Esophagus (tissue), 2 donors: ENCODE results near the gene GPD1L. TPM values are rescaled to one million over a fixed set of nuclear protein-coding genes. Genes with fewer than 3 reads are reported as not detected.

Source experiments
- H3K27ac ChIP-seq, 2 donors: one replicate each; pipeline ENCODE4 v1.5.1; 2013; ENCODE audit warnings: low read depth in 2 of 2, mild to moderate bottlenecking in 2 of 2, inconsistent platforms in 1 of 2, low read length in 1 of 2, moderate library complexity in 1 of 2
- H3K27me3 ChIP-seq, 2 donors: one replicate each; pipeline ENCODE4 v1.6.1; 2013; ENCODE audit warnings: low read length in 2 of 2, control low read depth in 1 of 2, mild to moderate bottlenecking in 1 of 2; ENCODE audit not compliant: insufficient read depth in 2 of 2, control insufficient read depth in 1 of 2
- H3K36me3 ChIP-seq, 2 donors: one replicate each; pipeline ENCODE4 v1.6.1; 2013; ENCODE audit warnings: low read length in 1 of 2; ENCODE audit not compliant: control insufficient read depth in 2 of 2, insufficient read depth in 2 of 2
- H3K4me1 ChIP-seq, 2 donors: one replicate each; pipeline ENCODE4 v1.6.1; 2013; ENCODE audit warnings: low read length in 1 of 2; ENCODE audit not compliant: control insufficient read depth in 2 of 2, insufficient read depth in 2 of 2
- H3K4me3 ChIP-seq, 2 donors: one replicate each; pipeline ENCODE4 v1.5.1; 2013; ENCODE audit warnings: low read length in 2 of 2, mild to moderate bottlenecking in 2 of 2, low read depth in 1 of 2, moderate library complexity in 1 of 2
- H3K9me3 ChIP-seq, 2 donors: one replicate each; pipeline ENCODE4 v1.6.1; 2013; ENCODE audit warnings: mild to moderate bottlenecking in 2 of 2, low read depth in 1 of 2, low read length in 1 of 2, moderate library complexity in 1 of 2; ENCODE audit not compliant: control insufficient read depth in 2 of 2, insufficient read depth in 1 of 2
- WGBS, 2 donors: extraction: QIAGEN DNeasy Blood & Tissue Kit; methylation state at CpG; one replicate each; pipeline ENCODE4 v1.1.7; 2013; 5-methylcytosine and 5-hydroxymethylcytosine counted together
- polyA plus RNA-seq, 2 donors: library from polyadenylated mRNA; stranded (reverse); fragments of 200-250 nt; gene quantifications; one replicate each; pipeline ENCODE4 v1.2.3, GENCODE V29; 2013
- donor health status: healthy with polysubstance abuse.
- donor health status: Bipolar disorder and iron deficiency.

GPD1L gene
- polyA plus RNA-seq, 2 donors: 21.5 to 22.4 TPM

DNA sequence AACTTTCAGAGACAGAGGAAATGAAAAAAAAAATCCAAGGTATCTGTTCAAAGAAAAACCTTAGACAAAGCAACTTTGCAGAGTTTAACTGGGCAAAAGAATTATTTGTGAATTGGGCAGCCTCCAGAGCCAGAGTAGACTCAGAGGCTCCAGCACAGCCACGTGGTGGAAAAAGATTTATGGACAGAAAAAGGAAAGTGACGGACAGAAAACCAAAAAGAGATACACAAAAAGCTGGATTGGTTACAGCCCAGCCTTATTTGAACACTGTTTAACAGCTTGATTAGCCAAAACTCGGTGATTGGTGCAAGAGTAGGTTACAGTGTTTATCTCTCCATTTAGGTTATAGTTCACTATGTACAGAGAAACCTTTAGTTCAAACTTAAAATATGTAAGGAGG is 23.7 kb upstream of the GPD1L start:
- no peak overlapping the region for H3K27ac ChIP-seq
- WGBS, 2 donors: 12 to 13% methylated on average over 3 of the region's 3 CpGs
- no peak overlapping the region for H3K4me3 ChIP-seq

DNA sequence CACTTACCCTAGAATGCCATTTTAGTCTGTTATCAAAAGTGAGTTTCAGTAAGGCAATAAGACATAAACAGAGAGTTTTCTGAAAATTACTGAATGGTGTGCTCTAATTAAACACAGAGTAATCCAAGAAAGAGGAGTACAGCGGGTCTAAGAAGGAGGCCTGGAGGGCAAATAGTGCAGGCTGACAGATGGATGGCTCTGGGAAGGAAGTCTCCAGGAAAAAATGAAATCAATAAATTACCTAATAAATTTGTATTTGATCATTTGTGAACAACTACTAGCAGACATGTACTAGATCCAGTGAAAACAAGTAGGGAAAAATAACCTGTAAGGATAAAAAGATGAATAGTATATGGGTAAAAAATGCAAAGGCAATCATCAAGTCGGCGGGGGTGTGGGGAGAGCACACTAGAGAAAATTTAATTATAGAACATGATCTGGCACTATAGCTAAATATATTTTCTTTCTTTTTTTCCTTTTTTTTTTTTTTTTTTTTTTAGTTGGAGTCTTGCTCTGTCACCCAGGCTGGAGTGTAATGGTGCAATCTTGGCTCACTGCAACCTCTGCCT is 22.6 kb upstream of the GPD1L start:
- Histone ChIP-seq H3K36me3 (no peaks in the 10 kb centered on the region), H3K27me3 (no peaks in the 10 kb centered on the region), H3K4me3 (no peak overlapping the region), H3K27ac (no peak overlapping the region), H3K4me1 (peaks cover 2 to 3% of the 10 kb centered on the region in 2 donors), H3K9me3 (peaks cover 0 to 2% of the 10 kb centered on the region in 2 donors)
- WGBS, 2 donors: 85 to 86% methylated on average over 3 of the region's 3 CpGs

More for the DNA sequence above, 23.7 kb upstream of the GPD1L start:
- Histone ChIP-seq H3K4me1 (peaks cover 2 to 3% of the 10 kb centered on the region in 2 donors), H3K27me3 (no peaks in the 10 kb centered on the region), H3K9me3 (peaks cover 0 to 2% of the 10 kb centered on the region in 2 donors), H3K36me3 (no peaks in the 10 kb centered on the region)

DNA sequence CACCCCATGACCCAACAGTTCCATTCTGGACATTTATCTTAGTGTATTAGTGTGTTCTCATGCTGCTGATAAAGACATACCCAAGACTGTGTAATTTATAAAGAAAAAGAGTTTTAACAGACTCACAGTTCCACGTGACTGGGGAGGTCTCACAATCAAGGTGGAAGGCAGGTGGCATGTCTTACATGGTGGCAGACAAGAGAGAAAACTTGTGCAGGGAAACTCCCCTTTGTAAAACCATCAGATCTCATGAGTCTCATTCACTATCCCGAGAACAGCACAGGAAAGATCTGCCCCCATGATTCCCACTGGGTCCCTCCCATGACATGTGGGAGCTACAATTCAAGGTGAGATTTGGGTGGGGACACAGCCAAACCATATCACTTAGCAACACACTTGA is 21.6 kb upstream of the GPD1L start:
- Histone ChIP-seq H3K27ac (no peak overlapping the region), H3K27me3 (no peaks in the 10 kb centered on the region), H3K36me3 (no peaks in the 10 kb centered on the region), H3K4me3 (no peak overlapping the region), H3K9me3 (peaks cover 0 to 2% of the 10 kb centered on the region in 2 donors), H3K4me1 (peaks cover 2 to 3% of the 10 kb centered on the region in 2 donors)
- 81% methylated on average over 2 of the region's 2 CpGs for WGBS, 2 donors

DNA sequence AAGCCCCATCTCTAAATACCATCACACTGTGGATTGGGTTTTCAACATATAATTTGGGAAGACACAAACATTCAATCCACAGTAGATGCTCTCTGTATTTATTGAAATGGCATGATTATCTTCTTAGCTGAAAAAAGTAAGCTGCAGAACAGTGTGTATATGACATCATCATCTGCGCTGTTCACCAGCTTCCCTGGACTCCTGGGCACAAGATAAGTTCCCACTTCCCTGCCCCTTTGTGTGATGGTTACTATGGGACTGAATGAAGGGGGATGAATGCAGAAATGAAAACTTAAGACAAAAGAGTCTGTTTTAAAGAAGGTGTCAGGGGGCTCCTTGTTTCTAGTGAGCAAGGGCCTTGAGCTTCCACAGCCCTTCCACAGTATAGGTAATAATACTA is 20.0 kb upstream of the GPD1L start:
- 97 to 100% methylated on average over 1 of the region's 1 CpG for WGBS, 2 donors
- H3K27me3 ChIP-seq: peaks cover 0 to 2% of the 10 kb centered on the region in 2 donors
- peaks cover 2 to 3% of the 10 kb centered on the region in 2 donors for H3K4me1 ChIP-seq
- no peak overlapping the region for H3K4me3 ChIP-seq
- H3K9me3 ChIP-seq: peaks cover 0 to 2% of the 10 kb centered on the region in 2 donors
- no peaks in the 10 kb centered on the region for H3K36me3 ChIP-seq
- no peak overlapping the region for H3K27ac ChIP-seq

DNA sequence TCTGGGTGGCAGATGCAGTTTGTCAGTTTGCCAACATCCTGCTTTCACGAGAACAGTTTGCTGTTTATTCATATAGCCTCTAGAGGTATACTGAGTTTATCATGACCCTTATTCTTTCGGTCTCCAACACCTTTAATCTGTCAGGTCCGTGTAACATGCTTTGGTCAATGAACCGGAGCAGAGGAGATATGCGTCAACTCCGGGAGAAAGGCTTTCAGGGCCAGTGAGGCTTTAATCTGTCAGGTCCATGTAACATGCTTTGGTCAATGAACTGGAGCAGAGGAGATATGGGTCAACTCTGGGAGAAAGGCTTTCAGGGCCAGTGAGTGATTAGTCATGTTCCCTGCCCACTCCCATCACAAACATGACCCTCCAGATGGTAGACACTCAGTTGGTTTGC is 16.9 kb upstream of the GPD1L start:
- peaks cover 0 to 2% of the 10 kb centered on the region in 2 donors for H3K27me3 ChIP-seq

DNA sequence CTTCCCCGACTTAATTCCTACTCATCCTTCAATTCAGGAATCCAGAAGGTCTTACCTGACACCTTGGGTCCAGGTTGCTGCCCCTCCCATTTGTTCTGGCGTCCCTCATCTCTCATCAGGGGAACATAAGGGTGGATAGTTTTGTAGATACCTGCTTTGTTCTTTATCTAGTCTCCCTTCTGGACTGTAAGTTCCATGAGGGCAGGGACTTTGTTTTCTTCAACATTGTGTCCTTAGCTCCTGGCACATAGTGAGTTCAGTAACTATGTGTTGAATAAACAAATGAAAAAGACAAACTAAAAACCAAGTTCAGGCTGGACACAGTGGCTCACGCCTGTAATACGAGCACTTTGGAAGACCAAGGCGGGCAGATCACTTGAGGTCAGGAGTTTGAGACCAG is 13.2 kb upstream of the GPD1L start:
- H3K27me3 ChIP-seq: peaks cover 0 to 2% of the 10 kb centered on the region in 2 donors
- H3K4me3 ChIP-seq: no peak overlapping the region
- no peak overlapping the region for H3K27ac ChIP-seq
- peaks cover 0 to 2% of the 10 kb centered on the region in 2 donors for H3K4me1 ChIP-seq
- no peaks in the 10 kb centered on the region for H3K9me3 ChIP-seq
- H3K36me3 ChIP-seq: no peaks in the 10 kb centered on the region
- 89 to 90% methylated on average over 5 of the region's 5 CpGs for WGBS, 2 donors

More for the DNA sequence above, 16.9 kb upstream of the GPD1L start:
- H3K4me3 ChIP-seq: no peak overlapping the region
- peaks cover 2 to 3% of the 10 kb centered on the region in 2 donors for H3K4me1 ChIP-seq
- 89 to 91% methylated on average over 6 of the region's 6 CpGs for WGBS, 2 donors
- H3K9me3 ChIP-seq: peaks cover 0 to 2% of the 10 kb centered on the region in 2 donors
- no peaks in the 10 kb centered on the region for H3K36me3 ChIP-seq
- no peak overlapping the region for H3K27ac ChIP-seq

DNA sequence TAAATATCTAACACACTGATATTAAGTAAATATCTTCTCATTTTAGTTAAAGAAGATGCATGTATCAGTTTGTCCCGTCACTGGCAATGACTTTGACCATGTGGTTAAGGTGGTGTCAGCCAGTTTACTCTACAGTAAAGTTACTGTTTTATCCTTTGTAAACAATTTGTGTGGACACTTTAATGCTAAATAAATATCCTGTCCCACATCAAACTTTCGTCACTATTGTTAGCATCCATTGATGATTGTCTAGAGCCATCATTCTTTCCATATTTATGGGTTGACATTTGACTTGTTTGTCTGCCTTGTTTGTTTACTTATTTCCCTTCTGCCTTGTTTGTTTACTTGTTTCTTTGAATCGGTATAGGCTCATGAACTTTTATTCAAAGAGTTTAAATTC is 11.0 kb upstream of the GPD1L start:
- Histone ChIP-seq H3K27ac (no peak overlapping the region), H3K36me3 (no peaks in the 10 kb centered on the region), H3K9me3 (no peaks in the 10 kb centered on the region), H3K4me3 (no peak overlapping the region), H3K4me1 (peaks cover 0 to 2% of the 10 kb centered on the region in 2 donors), H3K27me3 (peaks cover 0 to 2% of the 10 kb centered on the region in 2 donors)
- 54 to 67% methylated on average over 3 of the region's 3 CpGs for WGBS, 2 donors

DNA sequence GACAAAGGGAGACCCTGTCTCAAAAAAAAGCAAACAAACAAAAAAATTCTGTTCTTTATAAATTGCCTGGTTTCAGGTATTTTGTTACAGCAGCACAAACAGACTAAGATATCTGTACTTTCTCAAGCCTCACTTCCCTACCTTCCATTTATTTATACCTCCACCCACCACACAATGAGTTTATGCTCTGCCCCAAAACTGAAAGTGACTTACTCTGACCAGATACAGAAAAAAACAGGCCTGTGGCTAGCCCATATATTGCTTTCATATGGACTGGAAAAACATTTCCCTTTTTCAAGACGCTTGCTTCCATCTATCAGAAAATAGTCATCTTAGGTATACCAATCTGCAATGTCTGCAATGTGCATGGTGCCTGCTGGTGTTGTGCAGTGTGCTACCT is 8.7 kb upstream of the GPD1L start:
- Histone ChIP-seq H3K27ac (no peak overlapping the region), H3K4me1 (peaks cover 0 to 2% of the 10 kb centered on the region in 2 donors), H3K27me3 (no peaks in the 10 kb centered on the region), H3K4me3 (no peak overlapping the region), H3K9me3 (peaks cover 0 to 5% of the 10 kb centered on the region in 2 donors), H3K36me3 (no peaks in the 10 kb centered on the region)
- WGBS, 2 donors: 80 to 83% methylated on average over 1 of the region's 1 CpG

DNA sequence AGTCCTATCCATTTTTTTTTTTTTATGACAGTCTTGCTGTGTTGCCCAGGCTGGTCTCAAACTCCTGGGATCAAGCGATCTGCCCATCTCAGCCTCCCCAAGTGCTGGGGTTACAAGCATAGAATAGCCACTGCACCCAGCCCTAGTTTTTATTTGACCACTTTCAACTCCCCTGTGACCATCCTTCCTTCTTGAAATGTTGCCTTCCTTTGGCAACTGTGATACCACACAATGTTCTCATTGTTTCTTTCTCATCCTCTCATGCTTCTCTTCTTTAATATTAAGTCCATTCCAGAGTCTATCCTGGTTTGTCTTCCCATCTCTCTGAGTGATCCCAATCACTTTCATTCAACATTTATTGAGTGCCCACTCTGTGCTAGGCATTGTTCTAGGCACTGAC is 7.9 kb upstream of the GPD1L start:
- H3K27me3 ChIP-seq: no peaks in the 10 kb centered on the region

DNA sequence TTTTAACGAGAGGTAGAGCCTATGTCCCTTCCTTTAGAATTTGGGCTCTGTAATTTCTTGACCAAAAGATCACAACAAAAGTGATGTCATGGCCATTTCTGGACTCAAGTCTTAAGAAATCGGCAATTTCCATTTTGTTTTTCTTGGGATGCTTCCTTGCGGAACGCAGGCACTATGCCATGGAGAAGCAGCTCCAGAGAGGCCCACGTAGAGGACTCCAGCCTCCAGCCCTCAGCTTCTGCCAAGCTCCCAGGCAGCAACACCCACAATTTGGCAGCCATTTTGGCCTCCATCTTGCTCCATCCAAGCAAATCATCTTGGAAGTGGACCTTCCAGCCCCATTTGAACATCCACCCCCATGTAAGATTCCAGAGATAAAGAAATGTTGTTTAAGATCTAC is 6.0 kb upstream of the GPD1L start:
- WGBS, 2 donors: 82 to 87% methylated on average over 5 of the region's 5 CpGs
- H3K27me3 ChIP-seq: no peaks in the 10 kb centered on the region

More for the DNA sequence above, 7.9 kb upstream of the GPD1L start:
- Histone ChIP-seq H3K4me3 (no peak overlapping the region), H3K9me3 (peaks cover 0 to 5% of the 10 kb centered on the region in 2 donors), H3K27ac (no peak overlapping the region), H3K36me3 (no peaks in the 10 kb centered on the region), H3K4me1 (peaks cover 0 to 2% of the 10 kb centered on the region in 2 donors)
- WGBS, 2 donors: 91 to 95% methylated on average over 1 of the region's 1 CpG

More for the DNA sequence above, 6.0 kb upstream of the GPD1L start:
- H3K4me1 ChIP-seq: peaks cover 0 to 2% of the 10 kb centered on the region in 2 donors
- no peak overlapping the region for H3K4me3 ChIP-seq
- no peak overlapping the region for H3K27ac ChIP-seq
- H3K9me3 ChIP-seq: peaks cover 0 to 5% of the 10 kb centered on the region in 2 donors
- no peaks in the 10 kb centered on the region for H3K36me3 ChIP-seq
